Uterus (tissue), 4 donors: ENCODE data around the gene XK. TPM values are rescaled to one million over a fixed set of nuclear protein-coding genes. Genes with fewer than 3 reads are reported as not detected.

ENCODE experiments used
- DNase-seq, 2 donors: peaks; one replicate each; pipeline ENCODE4 v3.0.0-alpha.2; 2019 to 2020
- H3K27ac ChIP-seq, 2 donors: fragments of 200-600 bp; sonication (generic); 1 replicate in 1 of 2; 2 replicates in 1 of 2; pipeline ENCODE4 v1.5.1; 2016 to 2018
- H3K27me3 ChIP-seq, 2 donors: fragments of 200-600 bp; sonication (generic); one replicate each; pipeline ENCODE4 v1.5.1; 2018 to 2019; ENCODE audit warnings: control low read depth in 1 of 2
- H3K36me3 ChIP-seq, 2 donors: fragments of 200-600 bp; sonication (generic); one replicate each; pipeline ENCODE4 v1.5.1; 2019; ENCODE audit warnings: control low read depth in 1 of 2
- H3K4me1 ChIP-seq, 2 donors: fragments of 200-600 bp; sonication (generic); one replicate each; pipeline ENCODE4 v1.5.1; 2018 to 2019; ENCODE audit warnings: control low read depth in 1 of 2
- H3K4me3 ChIP-seq, 2 donors: fragments of 200-600 bp; sonication (generic); 1 replicate in 1 of 2; 2 replicates in 1 of 2; pipeline ENCODE4 v1.5.1; 2018 to 2019; ENCODE audit warnings: mild to moderate bottlenecking in 1 of 2
- H3K9me3 ChIP-seq, 2 donors: fragments of 200-600 bp; sonication (generic); one replicate each; pipeline ENCODE4 v1.5.1; 2019; ENCODE audit warnings: control low read depth in 1 of 2
- CTCF ChIP-seq, 4 experiments: fragments of 200-600 bp in 2 of 4; fragments of 450-650 bp in 2 of 4; sonication (generic) in 2 of 4; IDR thresholded peaks; one replicate each; pipeline ENCODE4 v1.5.1; 2016 to 2019; ENCODE audit warnings: antibody characterized with exemption in 4 of 4, mild to moderate bottlenecking in 2 of 4, moderate library complexity in 1 of 4
- POLR2A ChIP-seq, 2 donors: fragments of 450-650 bp; IDR thresholded peaks; one replicate each; pipeline ENCODE4 v1.6.1; 2016; ENCODE audit warnings: antibody characterized with exemption in 2 of 2, mild to moderate bottlenecking in 1 of 2, moderate library complexity in 1 of 2
- intact Hi-C: fragments of 100-400 bp; cut with DNase I; formaldehyde crosslinking; loops from one replicate; pipeline ENCODE4 v1.15.1; 2023; ENCODE audit warnings: low total_unique reads
- total RNA-seq, 4 donors: library from RNA; depleted of rRNA in 3 of 4; stranded (reverse); fragments of >200 nt in 3 of 4; gene quantifications; one replicate each; pipeline versions ENCODE4 v1.1.0 to v1.2.4, GENCODE V29; 2014 to 2023
- donor health status: DM: yes; HTN: yes; CAD: no.

XK gene
- total RNA-seq, 4 donors from 2014 or later: 0.26 to 5.0 (median 2.0) TPM

- no peak for DNase-seq
- no peak overlapping the region for H3K4me3 ChIP-seq
- intact Hi-C loops: no loop called here
- H3K9me3 ChIP-seq: no peaks in the 10 kb centered on the region
- no peaks in the 10 kb centered on the region for H3K36me3 ChIP-seq
- no peak overlapping the region for H3K27ac ChIP-seq
- H3K4me1 ChIP-seq: no peaks in the 10 kb centered on the region
- peaks cover 0 to 8% of the 10 kb centered on the region in 2 donors for H3K27me3 ChIP-seq
- no peak for TF ChIP-seq CTCF (IDR thresholded peaks at IDR 0.05)
- TF ChIP-seq POLR2A (IDR thresholded peaks at IDR 0.05): no peak
Observed at GRCh38 chrX:37781081-37781480, 95.5 kb downstream of the XK start.

Other genes with a start within 250 kb of the XK start
- gene LANCL3, start 114.1 kb upstream of the XK start, total RNA-seq: under 1 TPM in 2 of 4 donors, not detected in 2; 0.12 to 0.83 TPM
- gene CYBB, start 94.3 kb downstream of the XK start, total RNA-seq: 10 to 100 TPM; 10.2 to 36.7 (median 21.8) TPM
- 10 to 100 TPM; 31.3 to 59.7 (median 46.6) TPM for gene DYNLT3, start 161.8 kb downstream of the XK start, total RNA-seq